GM23338 (cell line): ENCODE measurements around the gene GRWD1. TPM values are rescaled to one million over a fixed set of nuclear protein-coding genes. Genes with fewer than 3 reads are reported as not detected.

Source experiments
- ATAC-seq: fragments of 200-7000 bp; cut with Tn5 transposase; 3 replicates; pipeline ENCODE4 v1.9.1; 2020
- DNase-seq: peaks from one replicate; pipeline ENCODE4 v3.0.0-alpha.2; 2015; ENCODE audit warnings: low spot score
- H2AFZ ChIP-seq: fragments of 200-600 bp; sonication (generic); 2 replicates; pipeline ENCODE4 v1.8.0; 2016; ENCODE audit warnings: antibody characterized with exemption, mild to moderate bottlenecking, moderate library complexity
- H3F3A ChIP-seq: fragments of 200-600 bp; sonication (generic); replicated peaks from 2 replicates; pipeline ENCODE4 v1.8.0; 2017; ENCODE audit warnings: antibody characterized with exemption, mixed run types, low read depth
- H3K27ac ChIP-seq: fragments of 200-600 bp; sonication (generic); 2 replicates; pipeline ENCODE4 v1.6.1; 2016; ENCODE audit warnings: low read depth
- H3K27me3 ChIP-seq: fragments of 200-600 bp; sonication (generic); 2 replicates; pipeline ENCODE4 v1.8.0; 2016; ENCODE audit warnings: mild to moderate bottlenecking, mixed run types, moderate library complexity; ENCODE audit not compliant: insufficient read depth
- H3K36me3 ChIP-seq: fragments of 200-600 bp; sonication (generic); 2 replicates; pipeline ENCODE4 v1.8.0; 2016; ENCODE audit warnings: mild to moderate bottlenecking; ENCODE audit not compliant: insufficient read depth
- H3K4me1 ChIP-seq: fragments of 200-600 bp; sonication (generic); 2 replicates; pipeline ENCODE4 v1.8.0; 2016; ENCODE audit warnings: mild to moderate bottlenecking, moderate library complexity; ENCODE audit not compliant: insufficient read depth
- H3K4me2 ChIP-seq: fragments of 200-600 bp; sonication (generic); 2 replicates; pipeline ENCODE4 v1.7.1; 2017; ENCODE audit warnings: mixed run types
- H3K4me3 ChIP-seq: fragments of 200-600 bp; sonication (generic); 2 replicates; pipeline ENCODE4 v1.6.1; 2016; ENCODE audit warnings: mixed run types
- H3K79me2 ChIP-seq: fragments of 200-600 bp; sonication (generic); replicated peaks from 2 replicates; pipeline ENCODE4 v1.8.0; 2017; ENCODE audit warnings: mild to moderate bottlenecking; ENCODE audit not compliant: insufficient read depth
- H3K9me2 ChIP-seq: fragments of 200-600 bp; sonication (generic); 2 replicates; pipeline ENCODE4 v1.8.0; 2017; ENCODE audit not compliant: insufficient read depth
- H4K20me1 ChIP-seq: fragments of 200-600 bp; sonication (generic); replicated peaks from 2 replicates; pipeline ENCODE4 v1.8.0; 2017; ENCODE audit warnings: mild to moderate bottlenecking; ENCODE audit not compliant: insufficient read depth
- H3K27ac Mint-ChIP-seq: 2 replicates; pipeline ENCODE4 v1.8.0; 2020; ENCODE audit warnings: inconsistent platforms, mild to moderate bottlenecking, moderate library complexity, mixed read lengths
- H3K27me3 Mint-ChIP-seq: 3 replicates; pipeline ENCODE4 v1.8.0; 2022; ENCODE audit warnings: low read depth, mild to moderate bottlenecking, moderate library complexity, mixed read lengths, inconsistent platforms; ENCODE audit not compliant: insufficient read depth, poor library complexity
- H3K36me3 Mint-ChIP-seq: 3 replicates; pipeline ENCODE4 v1.8.0; 2021; ENCODE audit warnings: low read depth, mild to moderate bottlenecking, inconsistent platforms, moderate library complexity, mixed read lengths
- H3K4me1 Mint-ChIP-seq: 3 replicates; pipeline ENCODE4 v1.8.0; 2020; ENCODE audit warnings: mild to moderate bottlenecking, inconsistent platforms, mixed read lengths
- H3K4me3 Mint-ChIP-seq: 3 replicates; pipeline ENCODE4 v1.8.0; 2021; ENCODE audit warnings: moderate library complexity, mild to moderate bottlenecking, inconsistent platforms, mixed read lengths
- H3K9me3 Mint-ChIP-seq: 3 replicates; pipeline ENCODE4 v1.8.0; 2020; ENCODE audit warnings: moderate library complexity, mild to moderate bottlenecking, inconsistent platforms, mixed read lengths
- CREB1 ChIP-seq: fragments of 250-450 bp; sonication (Bioruptor Pico); IDR thresholded peaks from 2 replicates; pipeline ENCODE4 v1.5.0; 2020; ENCODE audit warnings: low read depth, mild to moderate bottlenecking, moderate library complexity
- CTCF ChIP-seq, 2 experiments: fragments of 200-600 bp in 1 of 2; sonication (generic) in 1 of 2; conservative IDR thresholded peaks; 2 replicates each; pipeline versions ENCODE4 v1.5.1 to v1.6.1; 2016 to 2017; ENCODE audit warnings: antibody characterized with exemption in 2 of 2, low read depth in 2 of 2, mild to moderate bottlenecking in 2 of 2, moderate library complexity in 1 of 2
- ETS1 ChIP-seq: IDR thresholded peaks from 2 replicates; pipeline ENCODE4 v1.6.1; 2016; ENCODE audit warnings: antibody characterized with exemption
- EZH2 ChIP-seq: fragments of 200-600 bp; sonication (generic); IDR thresholded peaks from one replicate; pipeline ENCODE4 v1.8.0; 2017; ENCODE audit warnings: antibody characterized with exemption, mild to moderate bottlenecking, low read depth; ENCODE audit not compliant: unreplicated experiment
- JUNB ChIP-seq: IDR thresholded peaks from one replicate; pipeline ENCODE4 v1.6.1; 2016; ENCODE audit warnings: antibody characterized with exemption; ENCODE audit not compliant: unreplicated experiment
- NANOG ChIP-seq: IDR thresholded peaks from 2 replicates; pipeline ENCODE4 v1.6.1; 2016; ENCODE audit warnings: antibody characterized with exemption, borderline replicate concordance
- STAT1 ChIP-seq: IDR thresholded peaks from one replicate; pipeline ENCODE4 v1.6.1; 2016; ENCODE audit warnings: antibody characterized with exemption; ENCODE audit not compliant: unreplicated experiment
- ZNF114 ChIP-seq: fragments of 250-450 bp; sonication (Bioruptor Pico); IDR thresholded peaks from 2 replicates; pipeline ENCODE4 v1.5.0; 2020; ENCODE audit warnings: mild to moderate bottlenecking, moderate library complexity
- ZNF331 ChIP-seq: fragments of 250-450 bp; sonication (Bioruptor Pico); IDR thresholded peaks from 2 replicates; pipeline ENCODE4 v1.5.0; 2020; ENCODE audit warnings: low read depth, mild to moderate bottlenecking, moderate library complexity
- ZNF462 ChIP-seq: fragments of 250-450 bp; sonication (Bioruptor Pico); IDR thresholded peaks from 2 replicates; pipeline ENCODE4 v1.5.0; 2020; ENCODE audit warnings: mild to moderate bottlenecking, moderate library complexity
- polyA plus RNA-seq: library from polyadenylated mRNA; unstranded; fragments of >200 nt; fragmentation: Nextera tagmentation; extraction: Ambion mirVana; gene quantifications from 2 replicates; pipeline ENCODE4 v1.2.1, GENCODE V29; 2016
- total RNA-seq: library from RNA; depleted of rRNA; stranded (reverse); fragments of >200 nt; shearing (Covaris generic); gene quantifications from 2 replicates; pipeline ENCODE4 v1.2.3, GENCODE V29; 2014

The GRWD1 gene
- total and polyA plus RNA-seq, 2 experiments from 2014 or later: 23.2 to 58.0 TPM

DNA sequence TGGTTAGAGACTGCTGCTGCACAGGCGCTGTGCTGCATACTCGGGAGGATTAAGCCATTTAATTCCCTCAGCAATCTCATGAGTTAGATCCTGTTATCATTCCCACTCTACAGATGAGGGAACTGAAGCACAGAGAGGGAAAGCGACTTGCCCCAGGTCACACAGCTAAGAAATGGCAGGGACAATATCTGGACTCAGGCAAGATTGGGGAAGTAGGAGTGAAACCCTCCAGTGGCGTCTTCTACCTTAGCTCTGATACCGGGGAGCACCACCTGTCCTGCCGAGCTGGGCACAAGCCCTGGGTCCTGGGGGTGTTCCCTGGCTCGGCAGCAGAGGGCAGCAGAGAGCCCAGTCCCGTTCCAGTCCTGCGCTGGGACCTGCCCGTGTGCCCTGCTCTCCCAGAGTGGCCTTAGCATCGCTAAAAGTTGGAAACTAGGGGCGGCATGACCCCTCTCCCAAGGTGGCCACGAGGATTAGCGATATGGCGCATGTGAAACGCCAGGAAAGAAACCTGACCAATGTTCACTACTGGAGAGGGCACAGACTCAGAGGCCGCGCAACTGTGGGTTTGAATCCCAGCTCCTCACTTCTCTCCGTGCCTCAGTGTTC is 43.9 kb downstream of the GRWD1 start:
- H3K9me3 Mint-ChIP-seq: no peaks in the 10 kb centered on the region; the same call in 1 of the 3 replicates
- Histone ChIP-seq H3K4me2 (peak overlapping the region; percentile 83; the same call in 1 of the 2 replicates), H4K20me1 (peaks cover 6% of the 10 kb centered on the region; the same call in 1 of the 2 replicates), H3K27ac (no peak overlapping the region), H3K36me3 (no peaks in the 10 kb centered on the region), H2AFZ (no peak overlapping the region), H3K4me3 (no peak overlapping the region), H3F3A (peaks cover 29% of the 10 kb centered on the region), H3K9me2 (no peaks in the 10 kb centered on the region), H3K27me3 (0 out of 2 replicates have a peak, but pooled peaks cover 1% of the 10 kb centered on the region), H3K79me2 (no peaks in the 10 kb centered on the region), H3K4me1 (peaks cover 23% of the 10 kb centered on the region)
- TF ChIP-seq CTCF (conservative IDR thresholded peaks at IDR 0.05; ENCODE audit: low read depth in 2 of 2) (peak; percentile 81 to 94), EZH2 (no peak)
- H3K4me3 Mint-ChIP-seq: peak overlapping the region; percentile 63; the same call in 1 of the 3 replicates
- DNase-seq: peak; percentile 87
- H3K36me3 Mint-ChIP-seq: peaks cover 3% of the 10 kb centered on the region; the same call in 2 of the 3 replicates
- H3K4me1 Mint-ChIP-seq: peaks cover 21% of the 10 kb centered on the region
- peak; percentile 32 for ATAC-seq
- peaks cover 37% of the 10 kb centered on the region for H3K27me3 Mint-ChIP-seq
- no peak overlapping the region for H3K27ac Mint-ChIP-seq

DNA sequence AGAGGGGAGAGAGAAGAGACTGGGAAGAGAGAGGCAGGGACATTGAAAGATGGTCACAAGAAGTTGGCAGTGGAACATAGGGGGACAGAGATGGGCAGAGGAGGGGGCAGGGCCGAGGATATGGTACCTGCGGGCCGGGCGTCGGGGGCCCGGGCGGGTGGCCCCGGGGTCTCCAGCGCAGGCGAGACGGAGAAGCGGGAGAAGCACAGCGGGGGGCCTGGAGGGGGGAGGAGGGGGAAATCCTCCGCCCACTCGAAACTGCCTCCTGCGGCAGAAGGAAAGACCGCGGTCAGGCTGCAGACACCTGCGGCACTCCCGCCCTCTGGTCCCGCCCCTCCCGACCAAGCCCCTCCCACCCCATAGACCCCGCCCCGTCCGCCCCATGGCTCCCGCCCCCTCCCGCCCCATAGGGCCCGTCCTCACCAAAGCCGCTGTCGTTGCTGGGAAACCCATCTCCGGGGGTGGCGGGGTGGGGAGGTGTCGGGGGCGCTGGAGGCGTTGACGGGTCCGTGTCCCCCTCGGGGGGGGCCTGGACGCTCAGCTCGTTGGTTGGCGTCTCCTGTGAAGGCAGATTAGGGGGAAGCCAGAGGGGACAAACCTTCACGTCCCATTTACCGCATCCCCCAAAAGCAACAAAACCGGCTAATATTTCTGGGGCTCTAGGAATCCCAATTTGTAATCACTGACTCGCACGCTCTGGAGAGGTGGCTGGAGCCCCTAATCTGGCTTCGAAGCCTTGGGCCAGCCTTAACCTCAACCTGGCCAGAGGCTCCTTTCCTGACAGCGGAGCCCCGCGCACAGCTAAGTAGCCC is 45.4 kb downstream of the GRWD1 start:
- peaks cover 34% of the 10 kb centered on the region for H3K27me3 Mint-ChIP-seq
- TF ChIP-seq ZNF462 (CRISPR knock-in tag) (no peak), ZNF114 (CRISPR knock-in tag) (no peak), JUNB (no peak), ZNF331 (CRISPR knock-in tag) (no peak), ETS1 (no peak), EZH2 (no peak), NANOG (no peak), CREB1 (CRISPR knock-in tag) (no peak), STAT1 (no peak)

More for the DNA sequence above, 45.4 kb downstream of the GRWD1 start:
- Histone ChIP-seq H3K36me3 (no peaks in the 10 kb centered on the region), H4K20me1 (peaks cover 6% of the 10 kb centered on the region; the same call in 1 of the 2 replicates), H2AFZ (0 out of 2 replicates have a peak overlapping the region, but pooled peaks have one; percentile 63), H3F3A (peaks cover 37% of the 10 kb centered on the region), H3K4me1 (peaks cover 23% of the 10 kb centered on the region), H3K9me2 (no peaks in the 10 kb centered on the region), H3K79me2 (no peaks in the 10 kb centered on the region), H3K4me3 (peak overlapping the region; percentile 76), H3K4me2 (peak overlapping the region; percentile 90), H3K27ac (peak overlapping the region; percentile 93; the same call in 1 of the 2 replicates), H3K27me3 (0 out of 2 replicates have a peak, but pooled peaks cover 2% of the 10 kb centered on the region)
- ATAC-seq: peak; percentile 13
- H3K36me3 Mint-ChIP-seq: peaks cover 3% of the 10 kb centered on the region; the same call in 2 of the 3 replicates
- peak overlapping the region; percentile 75 for H3K4me3 Mint-ChIP-seq
- peak; percentile 88 for DNase-seq
- no peaks in the 10 kb centered on the region; the same call in 1 of the 3 replicates for H3K9me3 Mint-ChIP-seq
- peak overlapping the region; percentile 95 for H3K27ac Mint-ChIP-seq
- peaks cover 21% of the 10 kb centered on the region for H3K4me1 Mint-ChIP-seq
